Common myeloid progenitor, CD34-positive (primary cell): ENCODE measurements around the gene PLXNB1.
A peak's percentile ranks its signal among the peaks of the same experiment; 100 is the strongest.

ENCODE experiments used
- CTCF ChIA-PET: fragments of 350-600 bp; sonication (Branson Sonifier 250); formaldehyde crosslinking; loops from one replicate; lab custom pipeline; 2021; ENCODE audit warnings: antibody characterized with exemption; lab: Charles Lee
- POLR2A ChIA-PET: fragments of 350-600 bp; sonication (Branson Sonifier 250); formaldehyde crosslinking; loops from one replicate; lab custom pipeline; 2021; ENCODE audit warnings: antibody characterized with exemption; lab: Charles Lee
- DNase-seq, 3 donors: peaks; one replicate each; pipeline versions ENCODE4 v3.0.0 to v3.0.0-alpha.2; 2013
- H3K27ac ChIP-seq, 2 experiments: 1 replicate in 1 of 2; 2 replicates in 1 of 2; pipeline ENCODE4 v1.7.0; 2013; ENCODE audit warnings: inconsistent platforms in 2 of 2, low read length in 2 of 2, mild to moderate bottlenecking in 2 of 2, low read depth in 1 of 2, moderate library complexity in 1 of 2; ENCODE audit not compliant: severe bottlenecking in 2 of 2, insufficient read depth in 1 of 2, poor library complexity in 1 of 2
- H3K27me3 ChIP-seq, 5 experiments: replicated peaks in 2 of 5; 1 replicate in 3 of 5; 2 replicates in 2 of 5; pipeline versions ENCODE4 v1.6.1 to v1.7.0; 2013; ENCODE audit warnings: low read length in 4 of 5, mild to moderate bottlenecking in 2 of 5, moderate library complexity in 2 of 5, inconsistent platforms in 1 of 5; ENCODE audit not compliant: insufficient read depth in 5 of 5, control insufficient read depth in 4 of 5
- H3K36me3 ChIP-seq, 4 experiments: 1 replicate in 2 of 4; 2 replicates in 2 of 4; pipeline versions ENCODE4 v1.6.1 to v1.7.0; 2013; ENCODE audit warnings: low read length in 3 of 4, control low read depth in 1 of 4, mild to moderate bottlenecking in 1 of 4; ENCODE audit not compliant: control insufficient read depth in 4 of 4, insufficient read depth in 4 of 4
- H3K4me1 ChIP-seq, 4 experiments: 1 replicate in 3 of 4; 2 replicates in 1 of 4; pipeline versions ENCODE4 v1.6.1 to v1.7.1; 2013; ENCODE audit warnings: low read length in 3 of 4, mild to moderate bottlenecking in 3 of 4, control low read depth in 1 of 4, inconsistent platforms in 1 of 4, moderate library complexity in 1 of 4; ENCODE audit not compliant: control insufficient read depth in 4 of 4, insufficient read depth in 4 of 4; ENCODE audit errors: control extremely low read depth in 1 of 4
- H3K4me3 ChIP-seq, 7 experiments: 1 replicate in 4 of 7; 2 replicates in 3 of 7; pipeline versions ENCODE4 v1.5.1 to v1.7.0; 2013; ENCODE audit warnings: mild to moderate bottlenecking in 7 of 7, low read length in 6 of 7, moderate library complexity in 6 of 7, inconsistent platforms in 2 of 7, low read depth in 2 of 7, control low read depth in 1 of 7; ENCODE audit not compliant: insufficient read depth in 4 of 7, control insufficient read depth in 1 of 7; ENCODE audit errors: extremely low read depth in 1 of 7
- H3K9me3 ChIP-seq, 5 experiments: 1 replicate in 4 of 5; 2 replicates in 1 of 5; pipeline versions ENCODE4 v1.6.1 to v1.7.1; 2013; ENCODE audit warnings: low read length in 4 of 5, mild to moderate bottlenecking in 2 of 5, inconsistent platforms in 1 of 5, low read depth in 1 of 5, moderate library complexity in 1 of 5; ENCODE audit not compliant: control insufficient read depth in 4 of 5, insufficient read depth in 2 of 5; ENCODE audit errors: control extremely low read depth in 1 of 5
- WGBS: methylation state at CpG from one replicate; pipeline ENCODE4 v1.1.5; 2013; ENCODE audit not compliant: insufficient coverage; 5-methylcytosine and 5-hydroxymethylcytosine counted together

The PLXNB1 gene

GRCh38 chr3:48468329-48468731 is 38.4 kb upstream of the PLXNB1 start:
- CTCF ChIA-PET = interaction anchor here (1.4 kb wide), 1 partner anchor 39 kb away, joined by 6 read pairs; no protein-coding TSS in a partner anchor
- POLR2A ChIA-PET = no interaction called here
- Histone ChIP-seq H3K36me3 (peaks cover 0 to 54% (median 28%) of the 10 kb centered on the region in 4 experiments), H3K4me3 (no peak overlapping the region), H3K9me3 (no peaks in the 10 kb centered on the region), H3K27me3 (no peaks in the 10 kb centered on the region), H3K27ac (peak overlapping the region; percentile 36 to 96), H3K4me1 (peaks cover 0 to 71% (median 62%) of the 10 kb centered on the region in 4 experiments)
- WGBS = 97% methylated on average over 7 of the region's 8 CpGs
- no peak for DNase-seq

GRCh38 chr3:48467473-48468267 is 37.8 kb upstream of the PLXNB1 start:
- ChIA-PET POLR2A (no interaction called here), CTCF (interaction anchor here (0.6 to 2.1 kb wide), 4 partner anchors 26 to 147 kb away, joined by 3 to 7 read pairs (median 5); no protein-coding TSS in a partner anchor)
- no peaks in the 10 kb centered on the region for H3K27me3 ChIP-seq
- peak overlapping the region; percentile 36 to 96 for H3K27ac ChIP-seq
- H3K9me3 ChIP-seq = no peaks in the 10 kb centered on the region
- H3K4me3 ChIP-seq = peak overlapping the region in 2 of 7 experiments; percentile 19 to 71
- WGBS = 92% methylated on average over 5 of the region's 7 CpGs
- H3K4me1 ChIP-seq = peaks cover 0 to 66% (median 58%) of the 10 kb centered on the region in 4 experiments
- no peak for DNase-seq
- H3K36me3 ChIP-seq = peaks cover 0 to 60% (median 28%) of the 10 kb centered on the region in 4 experiments

GRCh38 chr3:48467110-48467454 is 37.2 kb upstream of the PLXNB1 start:
- WGBS = 90% methylated on average over 9 of the region's 9 CpGs
- peak overlapping the region in 5 of 7 experiments; percentile 62 to 83 (median 71) for H3K4me3 ChIP-seq
- no peaks in the 10 kb centered on the region for H3K27me3 ChIP-seq
- H3K9me3 ChIP-seq = no peaks in the 10 kb centered on the region
- peaks cover 0 to 62% (median 28%) of the 10 kb centered on the region in 4 experiments for H3K36me3 ChIP-seq
- DNase-seq = no peak
- H3K4me1 ChIP-seq = peaks cover 0 to 60% (median 52%) of the 10 kb centered on the region in 4 experiments
- ChIA-PET CTCF (interaction anchor here (1.3 to 2.1 kb wide), 4 partner anchors 25 to 82 kb away, joined by 4 to 7 read pairs (median 6); no protein-coding TSS in a partner anchor), POLR2A (no interaction called here)
- peak overlapping the region; percentile 36 to 96 for H3K27ac ChIP-seq

GRCh38 chr3:48466386-48467109 is 36.7 kb upstream of the PLXNB1 start:
- peak overlapping the region; percentile 95 to 96 for H3K27ac ChIP-seq
- H3K4me1 ChIP-seq = peaks cover 0 to 57% (median 48%) of the 10 kb centered on the region in 4 experiments
- DNase-seq = peak in 2 of 3 donors; percentile 31 to 37
- 32% methylated on average over 13 of the region's 19 CpGs for WGBS
- ChIA-PET CTCF (interaction anchor here (1.0 to 2.1 kb wide), 7 partner anchors 9 to 83 kb away, joined by 3 to 7 read pairs (median 4); partner anchors contain the start of genes CCDC51 and TMA7), POLR2A (interaction anchor here (0.5 to 1.5 kb wide), 3 partner anchors 19 to 87 kb away, joined by 3 read pairs; partner anchors contain the start of gene ATRIP)
- no peaks in the 10 kb centered on the region for H3K9me3 ChIP-seq
- no peaks in the 10 kb centered on the region for H3K27me3 ChIP-seq
- H3K36me3 ChIP-seq = peaks cover 0 to 62% (median 29%) of the 10 kb centered on the region in 4 experiments
- peak overlapping the region in 6 of 7 experiments; percentile 56 to 83 (median 68) for H3K4me3 ChIP-seq

GRCh38 chr3:48465531-48466378 is 35.9 kb upstream of the PLXNB1 start:
- H3K4me1 ChIP-seq = peaks cover 0 to 54% (median 46%) of the 10 kb centered on the region in 4 experiments
- WGBS = 4% methylated on average over 19 of the region's 21 CpGs
- no peaks in the 10 kb centered on the region for H3K9me3 ChIP-seq
- peak; percentile 91 to 98 (median 97) for DNase-seq
- POLR2A ChIA-PET = interaction anchor here (0.5 to 1.5 kb wide), 3 partner anchors 19 to 88 kb away, joined by 3 read pairs; partner anchors contain the start of gene ATRIP
- H3K4me3 ChIP-seq = peak overlapping the region in 6 of 7 experiments; percentile 56 to 83 (median 68)
- CTCF ChIA-PET = interaction anchor here (1.0 to 2.1 kb wide), 6 partner anchors 8 to 84 kb away, joined by 3 to 7 read pairs (median 4); partner anchors contain the start of genes CCDC51 and TMA7
- peak overlapping the region; percentile 95 to 96 for H3K27ac ChIP-seq
- H3K27me3 ChIP-seq = no peaks in the 10 kb centered on the region
- peaks cover under 1 to 70% (median 36%) of the 10 kb centered on the region in 4 experiments for H3K36me3 ChIP-seq

- ChIA-PET CTCF (interaction anchor here (1.0 to 2.1 kb wide), 5 partner anchors 25 to 84 kb away, joined by 3 to 7 read pairs (median 5); partner anchors contain the start of genes CCDC51 and TMA7), POLR2A (interaction anchor here (1.4 kb wide), 1 partner anchor 19 kb away, joined by 3 read pairs; the partner anchor contains the start of gene ATRIP)
- WGBS = 61% methylated on average over 7 of the region's 7 CpGs
- Histone ChIP-seq H3K36me3 (peaks cover 6 to 73% (median 41%) of the 10 kb centered on the region in 4 experiments), H3K27ac (peak overlapping the region; percentile 95 to 96), H3K4me3 (no peak overlapping the region), H3K27me3 (no peaks in the 10 kb centered on the region), H3K9me3 (no peaks in the 10 kb centered on the region), H3K4me1 (peaks cover 0 to 49% (median 42%) of the 10 kb centered on the region in 4 experiments)
- no peak for DNase-seq
Measured at GRCh38 chr3:48465237-48465530, 35.3 kb upstream of the PLXNB1 start.
